ENCODE measurements around the gene WDR18. TPM values are rescaled to one million over a fixed set of nuclear protein-coding genes. Genes with fewer than 3 reads are reported as not detected.

WDR18 gene
- total RNA-seq, 6 donors from 2014 or later: 29.2 to 122 (median 38.6) TPM

DNA sequence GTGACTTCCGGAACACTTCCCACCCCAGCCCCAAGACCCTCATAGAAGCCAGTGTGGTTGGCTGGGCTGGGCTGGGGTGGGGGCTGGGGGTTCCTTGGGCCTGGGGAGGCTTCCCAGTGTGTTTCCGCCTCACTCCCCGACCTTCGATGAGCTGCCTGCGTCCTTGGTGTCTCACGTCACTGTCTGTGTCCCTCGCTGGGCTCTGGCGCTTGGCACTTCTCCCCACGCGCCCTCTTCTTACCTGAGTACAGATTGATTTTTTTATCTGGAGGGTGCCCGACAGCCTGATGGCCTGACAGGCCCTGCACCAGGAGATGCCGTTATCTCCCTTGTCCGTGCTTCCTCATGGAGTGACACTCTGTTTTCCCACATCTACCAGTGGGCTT, 8.5 kb downstream of the WDR18 start:
- Histone ChIP-seq H3K27me3 (peaks cover 0 to 14% (median 8%) of the 10 kb centered on the region in 4 donors), H3K4me1 (peaks cover 13 to 22% (median 20%) of the 10 kb centered on the region in 4 donors), H3K9me3 (no peaks in the 10 kb centered on the region), H3K36me3 (peaks cover 0 to 59% (median 38%) of the 10 kb centered on the region in 4 donors), H3K27ac (no peak overlapping the region), H3K4me3 (no peak overlapping the region)
- TF ChIP-seq, protein P1, sequence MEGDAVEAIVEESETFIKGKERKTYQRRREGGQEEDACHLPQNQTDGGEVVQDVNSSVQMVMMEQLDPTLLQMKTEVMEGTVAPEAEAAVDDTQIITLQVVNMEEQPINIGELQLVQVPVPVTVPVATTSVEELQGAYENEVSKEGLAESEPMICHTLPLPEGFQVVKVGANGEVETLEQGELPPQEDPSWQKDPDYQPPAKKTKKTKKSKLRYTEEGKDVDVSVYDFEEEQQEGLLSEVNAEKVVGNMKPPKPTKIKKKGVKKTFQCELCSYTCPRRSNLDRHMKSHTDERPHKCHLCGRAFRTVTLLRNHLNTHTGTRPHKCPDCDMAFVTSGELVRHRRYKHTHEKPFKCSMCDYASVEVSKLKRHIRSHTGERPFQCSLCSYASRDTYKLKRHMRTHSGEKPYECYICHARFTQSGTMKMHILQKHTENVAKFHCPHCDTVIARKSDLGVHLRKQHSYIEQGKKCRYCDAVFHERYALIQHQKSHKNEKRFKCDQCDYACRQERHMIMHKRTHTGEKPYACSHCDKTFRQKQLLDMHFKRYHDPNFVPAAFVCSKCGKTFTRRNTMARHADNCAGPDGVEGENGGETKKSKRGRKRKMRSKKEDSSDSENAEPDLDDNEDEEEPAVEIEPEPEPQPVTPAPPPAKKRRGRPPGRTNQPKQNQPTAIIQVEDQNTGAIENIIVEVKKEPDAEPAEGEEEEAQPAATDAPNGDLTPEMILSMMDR (IDR thresholded peaks at IDR 0.05): no peak
- no peak for TF ChIP-seq EP300 (IDR thresholded peaks at IDR 0.05)
- WGBS, 2 donors: 95 to 99% methylated on average over 12 to 13 of the region's 13 CpGs
- DNase-seq (no peak), ATAC-seq (ENCODE audit: low FRiP score in 2 of 2) (no peak)

- Histone ChIP-seq H3K27ac (no peak overlapping the region), H3K4me1 (peaks cover 13 to 22% (median 20%) of the 10 kb centered on the region in 4 donors)
- ATAC-seq (ENCODE audit: low FRiP score in 2 of 2): no peak
Observed at GRCh38 chr19:993361-993830, 9.3 kb downstream of the WDR18 start.

DNA sequence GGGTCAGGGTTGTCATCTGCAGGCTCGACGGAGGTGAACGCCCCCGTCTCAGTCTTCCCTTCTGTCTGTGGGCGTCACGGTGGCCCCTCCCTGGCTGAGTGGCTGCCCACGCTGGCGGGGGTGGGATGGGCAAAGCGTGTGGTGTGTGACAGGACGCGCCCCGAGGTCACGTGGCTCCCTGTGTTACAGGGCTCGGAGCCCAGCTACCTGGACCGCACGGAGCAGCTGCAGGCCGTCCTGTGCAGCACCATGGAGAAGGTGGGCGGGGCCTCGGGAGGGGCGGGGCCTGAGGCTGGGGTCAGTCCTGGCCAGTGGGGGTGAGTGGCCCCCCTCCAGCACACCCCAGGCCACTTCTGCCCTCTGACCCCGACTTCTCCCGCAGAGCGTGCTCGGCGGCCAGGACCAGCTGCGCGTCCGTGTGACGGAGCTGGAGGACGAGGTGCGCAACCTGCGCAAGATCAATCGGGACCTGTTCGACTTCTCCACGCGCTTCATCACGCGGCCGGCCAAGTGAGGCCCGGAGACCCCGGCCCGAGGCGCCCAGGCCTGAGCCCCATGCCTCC, 9.8 kb downstream of the WDR18 start:
- peaks cover 0 to 50% (median 31%) of the 10 kb centered on the region in 4 donors for H3K36me3 ChIP-seq
- H3K27ac ChIP-seq: no peak overlapping the region
- no peak overlapping the region for H3K4me3 ChIP-seq
- TF ChIP-seq POLR2A (IDR thresholded peaks at IDR 0.05) (no peak), EP300 (IDR thresholded peaks at IDR 0.05) (no peak), POLR2AphosphoS5 (IDR thresholded peaks at IDR 0.05) (no peak)
- TF ChIP-seq, protein P1 (IDR thresholded peaks at IDR 0.05): no peak
- peak in 1 of 2 donors; percentile 86 for DNase-seq
- peaks cover 0 to 21% (median 13%) of the 10 kb centered on the region in 4 donors for H3K27me3 ChIP-seq
- 90 to 95% methylated on average over 14 to 37 of the region's 43 CpGs for WGBS, 2 donors
- no peak for ATAC-seq (ENCODE audit: low FRiP score in 2 of 2)
- peaks cover 13 to 22% (median 20%) of the 10 kb centered on the region in 4 donors for H3K4me1 ChIP-seq
- H3K9me3 ChIP-seq: no peaks in the 10 kb centered on the region

More at GRCh38 chr19:993361-993830, 9.3 kb downstream of the WDR18 start:
- H3K36me3 ChIP-seq: peaks cover 0 to 54% (median 34%) of the 10 kb centered on the region in 4 donors
- H3K4me3 ChIP-seq: no peak overlapping the region
- peak in 1 of 2 donors; percentile 68 for DNase-seq
- H3K27me3 ChIP-seq: peaks cover 0 to 17% (median 11%) of the 10 kb centered on the region in 4 donors
- WGBS, 2 donors: 93% methylated on average over 6 to 17 of the region's 17 CpGs
- no peak for TF ChIP-seq EP300 (IDR thresholded peaks at IDR 0.05)
- no peak for TF ChIP-seq POLR2A (IDR thresholded peaks at IDR 0.05)
- TF ChIP-seq, protein P1 (IDR thresholded peaks at IDR 0.05): no peak
- no peak for TF ChIP-seq POLR2AphosphoS5 (IDR thresholded peaks at IDR 0.05)
- H3K9me3 ChIP-seq: no peaks in the 10 kb centered on the region

DNA sequence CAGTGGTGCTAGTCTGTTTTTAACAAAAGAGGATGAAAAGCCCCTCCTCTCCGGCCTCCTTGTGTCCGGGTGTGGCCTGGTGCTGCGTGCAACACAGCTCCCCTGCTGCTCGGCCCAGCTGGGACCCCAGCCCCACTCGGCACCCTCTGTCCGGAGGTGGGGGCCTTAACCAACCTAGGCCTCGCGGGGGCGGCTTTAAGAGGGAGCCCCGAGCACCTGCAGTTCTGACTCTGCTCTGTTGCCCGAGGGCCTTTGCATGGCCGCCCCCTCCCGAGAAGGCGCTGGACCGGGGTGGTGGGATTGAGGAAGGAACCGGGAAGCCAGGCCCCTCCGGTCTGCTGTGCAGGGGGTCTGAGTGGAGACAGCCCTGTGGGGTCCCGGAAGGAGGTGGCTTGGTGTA, 10.4 kb downstream of the WDR18 start:
- Histone ChIP-seq H3K36me3 (peaks cover 0 to 46% (median 29%) of the 10 kb centered on the region in 4 donors), H3K27me3 (peaks cover 0 to 27% (median 18%) of the 10 kb centered on the region in 4 donors)

More for the DNA sequence above, 10.4 kb downstream of the WDR18 start:
- no peak for TF ChIP-seq POLR2AphosphoS5 (IDR thresholded peaks at IDR 0.05)
- TF ChIP-seq, protein P1 (IDR thresholded peaks at IDR 0.05): no peak
- TF ChIP-seq POLR2A (IDR thresholded peaks at IDR 0.05): no peak
- TF ChIP-seq EP300 (IDR thresholded peaks at IDR 0.05): no peak
- H3K4me3 ChIP-seq: no peak overlapping the region
- H3K9me3 ChIP-seq: no peaks in the 10 kb centered on the region
- peaks cover 13 to 22% (median 20%) of the 10 kb centered on the region in 4 donors for H3K4me1 ChIP-seq
- DNase-seq (peak in 1 of 2 donors; percentile 75), ATAC-seq (ENCODE audit: low FRiP score in 2 of 2) (no peak)
- H3K27ac ChIP-seq: no peak overlapping the region
- WGBS, 2 donors: 93 to 97% methylated on average over 17 to 18 of the region's 18 CpGs

Data from upper lobe of left lung (tissue), 6 donors.